HG03280 (cell line): ENCODE results near the gene SSTR5.
"Not testable (repeated sequence)": the region's sequence is repeated elsewhere in the genome, so short reads cannot be mapped to it uniquely, and the experiment has no call there.

Source experiments
- ATAC-seq: cut with Tn5 transposase; IDR thresholded peaks from one replicate; pipeline ENCODE4 v1.9.1; 2021; ENCODE audit warnings: mild to moderate bottlenecking, moderate library complexity; ENCODE audit not compliant: unreplicated experiment

SSTR5 gene

DNA sequence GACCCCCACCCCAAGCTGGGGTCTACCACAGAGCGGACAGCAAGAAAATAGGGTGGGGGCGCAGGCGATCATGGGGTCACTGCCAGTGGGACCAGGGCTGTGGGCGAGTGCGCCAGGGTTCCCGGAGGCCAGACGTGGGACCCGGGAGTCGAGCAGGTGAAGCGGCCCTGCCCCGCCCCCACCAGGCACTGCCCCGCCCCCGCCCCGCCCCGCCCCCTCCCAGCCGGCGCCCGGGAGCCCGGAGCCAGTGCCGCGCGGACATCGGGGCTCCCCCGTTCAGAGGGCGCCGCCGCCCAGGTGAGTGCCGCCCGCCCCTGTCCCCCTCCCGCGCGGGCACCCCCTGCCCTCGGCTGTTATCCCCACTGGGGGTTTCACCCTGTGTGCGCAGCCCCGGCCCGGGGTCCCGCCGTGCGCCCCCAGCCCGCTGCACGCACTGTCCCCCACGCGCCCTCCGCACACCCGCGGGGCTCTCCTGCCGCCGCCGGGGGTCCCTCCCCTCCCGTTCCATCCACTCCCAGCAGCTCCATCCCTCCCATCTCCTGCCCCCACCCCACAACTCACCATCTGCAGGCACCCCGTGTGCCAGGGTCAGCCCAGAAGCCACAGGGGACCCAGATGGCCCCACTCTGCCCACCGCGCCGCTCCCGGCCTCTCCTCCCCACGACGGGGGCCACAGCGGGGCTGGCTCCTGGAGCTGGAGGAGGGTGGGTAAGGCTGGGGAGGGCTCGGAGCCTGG, at the start of gene SSTR5:
SSTR5 (plus strand) TSS at position 222 of the 736 bp plus-strand sequence. CDS start 6,122 bp downstream, outside the sequence.
- no peak for ATAC-seq

DNA sequence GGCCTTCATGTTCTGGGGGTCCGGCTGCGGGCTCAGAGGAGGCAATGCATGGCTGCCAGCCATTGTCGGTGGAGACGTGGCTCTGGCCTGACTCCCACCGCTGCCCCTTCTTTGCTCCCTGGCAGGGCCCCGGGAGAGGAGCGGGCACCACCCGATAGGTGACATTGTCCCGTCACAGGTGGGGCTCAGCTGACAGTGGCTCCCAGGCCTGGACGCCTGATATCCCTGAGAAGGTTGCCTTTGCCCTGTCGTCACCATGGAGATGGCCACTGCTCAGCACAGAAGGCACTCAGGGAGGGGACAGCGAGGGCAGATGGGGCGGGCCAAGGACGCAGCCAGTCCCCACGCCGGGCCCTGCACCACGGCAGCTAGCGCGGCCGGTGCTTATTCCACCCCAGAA, 48.4 kb upstream of the SSTR5 start:
- no peak for ATAC-seq

DNA sequence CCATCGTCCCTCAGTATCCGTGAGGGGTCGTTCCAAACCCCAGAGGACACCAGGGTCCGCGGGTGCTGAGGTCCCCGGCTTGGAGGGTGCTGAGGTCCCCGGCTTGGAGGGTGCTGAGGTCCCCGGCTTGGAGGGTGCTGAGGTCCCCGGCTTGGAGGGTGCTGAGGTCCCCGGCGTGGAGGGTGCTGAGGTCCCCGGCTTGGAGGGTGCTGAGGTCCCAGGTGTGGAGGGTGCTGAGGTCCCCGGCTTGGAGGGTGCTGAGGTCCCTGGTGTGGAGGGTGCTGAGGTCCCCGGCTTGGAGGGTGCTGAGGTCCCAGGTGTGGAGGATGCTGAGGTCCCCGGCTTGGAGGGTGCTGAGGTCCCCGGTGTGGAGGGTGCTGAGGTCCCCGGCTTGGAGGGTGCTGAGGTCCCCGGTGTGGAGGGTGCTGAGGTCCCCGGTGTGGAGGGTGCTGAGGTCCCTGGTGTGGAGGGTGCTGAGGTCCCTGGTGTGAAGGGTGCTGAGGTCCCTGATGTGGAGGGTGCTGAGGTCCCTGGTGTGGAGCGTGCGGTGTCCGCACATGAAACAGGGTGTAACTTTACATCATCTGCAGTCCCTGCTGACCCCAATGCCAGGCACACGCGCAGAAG, 47.3 kb upstream of the SSTR5 start:
- not testable (repeated sequence) for ATAC-seq

DNA sequence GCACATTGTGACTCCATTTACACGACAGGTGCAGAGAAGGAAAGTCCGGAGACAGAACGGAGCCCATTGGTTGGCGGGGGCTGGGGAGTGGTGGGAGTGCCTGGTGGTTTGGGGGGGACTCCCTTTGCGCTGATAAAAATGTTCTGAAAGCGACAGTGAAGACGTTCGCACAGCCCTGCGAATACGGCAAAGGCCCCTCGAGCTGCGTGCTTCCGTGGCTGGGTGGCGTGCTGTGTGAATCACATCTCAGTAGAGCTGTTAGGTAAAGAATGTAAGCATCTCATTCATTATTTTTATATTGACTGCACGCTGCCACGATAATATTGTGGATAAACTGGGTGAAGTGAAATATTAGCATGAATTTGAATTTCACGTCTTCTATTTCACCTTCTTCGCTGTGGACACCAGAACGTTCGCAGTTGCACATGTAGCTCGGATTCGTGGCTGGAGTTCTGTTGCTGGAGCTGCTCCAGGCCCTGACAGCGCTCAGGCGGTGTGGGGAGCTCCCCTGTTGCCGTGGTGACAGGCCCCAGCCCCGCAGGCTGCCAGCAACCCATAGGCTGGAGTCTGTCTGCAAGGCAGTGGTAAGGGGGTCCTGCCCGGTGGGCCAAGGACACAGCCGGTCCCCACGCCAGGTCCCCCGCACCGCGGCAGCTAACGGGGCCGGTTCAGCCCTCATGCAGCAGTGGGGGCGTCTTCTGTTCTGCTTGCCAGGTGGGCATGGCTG, 46.3 kb upstream of the SSTR5 start:
- ATAC-seq = no peak

DNA sequence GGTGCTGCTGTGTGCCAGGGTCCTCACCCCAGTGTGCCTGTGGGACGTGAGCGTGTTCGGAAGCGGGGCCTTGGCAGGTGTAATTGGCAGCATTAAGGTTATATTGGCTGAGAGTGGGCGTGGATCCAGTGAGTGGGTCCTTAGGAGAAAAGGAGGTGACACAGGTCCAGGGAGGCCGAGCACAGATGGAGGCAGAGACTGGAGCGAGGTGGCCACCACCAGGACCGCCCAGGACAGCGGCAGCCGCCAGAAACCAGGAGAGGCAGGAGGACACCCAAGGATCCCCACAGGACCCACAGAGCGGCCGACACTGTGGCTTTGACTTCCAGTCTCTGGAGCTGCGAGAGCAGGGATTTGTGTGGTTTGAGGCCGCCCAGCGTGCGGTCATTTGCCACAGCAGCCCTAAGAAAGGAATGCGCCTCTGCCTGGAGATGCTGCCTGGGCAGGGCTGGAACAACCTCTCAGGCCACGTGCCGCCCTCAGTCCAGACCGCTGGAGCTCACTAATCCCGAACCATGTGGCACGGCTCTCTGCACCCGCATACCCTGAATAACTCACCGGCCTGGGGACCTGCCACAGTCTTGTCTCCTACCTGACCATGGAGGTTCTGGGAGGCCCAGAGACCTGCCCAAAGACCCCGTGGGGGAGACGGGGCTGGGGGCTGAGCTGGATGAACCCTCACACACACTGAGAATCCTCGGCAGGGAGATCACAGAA, 45.6 kb upstream of the SSTR5 start:
- ATAC-seq = no peak

DNA sequence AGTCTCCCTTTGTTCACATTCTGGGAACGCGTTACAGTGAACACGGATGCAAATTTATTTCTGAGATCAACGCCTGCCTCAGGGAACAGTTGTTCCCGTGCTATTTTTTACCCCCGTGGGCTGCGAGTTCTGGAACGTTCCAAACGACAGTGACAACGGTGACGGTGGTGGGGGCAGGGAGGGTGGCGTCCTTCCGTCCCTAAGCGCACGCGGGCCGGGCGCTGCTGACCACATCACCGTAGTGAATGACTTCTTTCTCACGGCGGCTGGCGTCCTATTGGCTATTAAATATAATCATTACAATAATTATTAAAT, 45.1 kb upstream of the SSTR5 start:
- ATAC-seq = no peak

DNA sequence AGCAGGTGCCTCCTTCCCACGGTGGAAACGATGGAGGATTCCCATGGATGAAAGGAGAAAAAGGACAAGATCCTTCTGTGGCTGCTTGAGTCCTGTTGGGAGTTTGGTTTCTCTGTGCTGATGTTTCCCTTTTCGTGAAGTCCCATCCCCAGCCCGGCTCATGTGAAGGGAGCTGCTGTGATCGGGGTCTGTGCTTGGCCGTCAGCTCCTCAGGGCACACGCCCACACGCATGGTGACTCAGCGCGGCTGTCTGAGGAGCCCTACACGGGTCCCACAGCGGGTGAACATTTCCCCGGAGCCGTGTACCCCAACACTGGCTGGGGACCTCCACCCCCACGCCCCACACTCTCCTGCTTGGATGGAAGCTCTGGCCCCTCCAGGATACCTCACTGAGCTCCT, 44.5 kb upstream of the SSTR5 start:
- ATAC-seq = no peak

DNA sequence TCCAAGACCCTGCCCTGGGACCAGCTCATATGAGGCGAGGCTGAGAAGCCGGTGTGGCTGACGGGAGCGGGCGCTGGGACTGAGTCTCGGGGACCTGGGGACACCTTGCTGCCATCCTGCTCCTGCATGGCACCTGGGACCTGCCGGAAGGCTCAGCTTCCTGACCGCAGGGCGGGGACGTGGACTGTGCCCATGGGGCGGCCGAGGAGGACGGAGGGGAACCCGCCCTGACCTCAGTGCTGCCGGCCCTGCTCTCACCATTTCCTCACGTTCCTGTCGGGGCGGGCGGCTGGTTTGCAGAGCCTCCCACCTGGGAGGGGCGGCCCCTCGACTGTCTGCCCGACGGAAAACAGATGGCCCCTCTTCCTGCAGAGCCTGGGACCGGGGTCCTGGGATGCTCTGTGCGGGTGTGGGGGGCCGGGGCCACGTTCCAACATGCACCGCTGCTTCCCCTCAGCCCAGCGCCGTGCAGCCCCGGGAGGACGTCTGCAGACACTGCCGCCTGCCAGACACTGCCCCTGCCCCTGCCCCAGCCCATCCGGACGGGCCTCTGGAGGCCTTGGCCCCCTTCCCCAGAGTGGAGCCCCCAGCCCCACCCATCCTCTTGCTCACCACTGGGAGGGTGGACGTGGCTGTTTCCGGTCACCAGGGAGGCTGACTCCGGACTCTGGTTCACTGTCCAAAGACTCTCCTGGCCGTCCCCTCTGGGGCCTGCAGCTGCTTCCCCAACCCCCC, 43.9 kb upstream of the SSTR5 start:
- no peak for ATAC-seq

DNA sequence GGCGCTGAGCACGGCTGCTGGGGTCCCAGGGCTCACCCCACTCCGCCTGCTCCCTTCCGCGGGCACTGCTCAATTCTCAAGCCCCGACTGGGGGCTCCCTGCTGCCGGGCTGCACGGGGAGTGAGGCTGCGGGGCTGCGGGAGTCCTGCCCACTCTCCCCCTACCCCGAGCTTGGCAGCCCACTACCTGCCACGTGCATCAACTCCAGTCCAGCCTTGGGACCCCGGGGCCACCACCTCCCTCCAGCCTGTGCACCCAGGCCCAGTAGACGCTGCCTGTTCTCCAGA, 43.3 kb upstream of the SSTR5 start:
- no peak for ATAC-seq

DNA sequence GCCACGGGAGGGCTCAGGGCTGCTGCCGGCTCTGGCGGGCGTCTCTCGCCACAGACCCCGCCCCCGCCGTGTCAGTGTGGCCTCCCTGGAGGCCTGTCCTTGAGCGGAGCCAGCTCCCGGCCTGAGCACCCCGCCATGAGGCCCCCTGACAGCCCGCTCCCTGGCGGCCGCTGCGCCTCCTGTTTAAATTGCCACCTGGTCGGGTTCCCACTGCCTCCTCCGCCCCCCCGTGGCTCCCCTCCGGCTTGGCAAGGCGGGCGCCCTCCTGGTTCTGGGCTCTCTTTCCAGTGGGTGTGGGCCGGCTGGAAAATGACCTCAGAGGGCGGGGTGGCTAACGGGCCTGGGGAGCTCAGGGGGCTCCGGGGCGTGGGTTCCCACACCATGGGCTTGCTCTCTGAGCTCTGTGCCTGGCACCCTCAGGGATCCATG, 42.1 kb upstream of the SSTR5 start:
- ATAC-seq = no peak

DNA sequence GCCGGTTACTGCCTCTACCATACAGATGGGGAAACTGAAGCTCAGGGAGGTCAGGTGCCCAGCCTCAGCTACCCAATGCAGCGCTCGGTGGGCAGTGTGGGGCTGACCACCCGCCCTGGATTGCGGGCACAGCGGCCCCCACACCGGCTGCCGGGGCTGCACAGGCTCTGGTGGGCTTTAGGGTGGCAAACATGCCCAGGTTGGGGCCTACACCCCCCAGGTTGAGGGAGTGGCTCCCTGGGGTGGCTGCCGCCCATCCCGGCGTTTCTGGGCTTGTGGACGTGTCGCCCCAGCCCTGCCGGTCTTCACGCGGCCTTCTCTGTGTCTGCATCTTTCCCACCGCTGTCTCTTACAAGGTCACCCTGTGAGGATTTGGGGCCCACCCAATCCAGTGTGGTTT, 40.9 kb upstream of the SSTR5 start:
- ATAC-seq = no peak

DNA sequence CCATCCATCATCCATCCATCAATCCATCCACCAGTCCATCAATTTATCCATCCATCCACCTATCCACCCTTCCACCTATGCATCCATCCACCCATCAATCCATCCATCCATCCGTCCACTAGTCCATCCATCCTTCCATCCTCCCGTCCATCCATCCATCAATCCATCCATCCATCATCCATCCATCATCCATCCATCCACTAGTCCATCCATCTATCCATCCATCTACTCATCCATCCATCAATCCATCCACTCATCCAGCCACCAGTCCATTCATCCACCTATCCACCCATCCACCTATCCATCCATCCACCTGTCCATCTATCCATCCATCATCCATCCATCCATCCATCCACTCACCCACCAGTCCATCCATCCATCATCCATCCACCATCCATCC, 39.9 kb upstream of the SSTR5 start:
- no peak for ATAC-seq

DNA sequence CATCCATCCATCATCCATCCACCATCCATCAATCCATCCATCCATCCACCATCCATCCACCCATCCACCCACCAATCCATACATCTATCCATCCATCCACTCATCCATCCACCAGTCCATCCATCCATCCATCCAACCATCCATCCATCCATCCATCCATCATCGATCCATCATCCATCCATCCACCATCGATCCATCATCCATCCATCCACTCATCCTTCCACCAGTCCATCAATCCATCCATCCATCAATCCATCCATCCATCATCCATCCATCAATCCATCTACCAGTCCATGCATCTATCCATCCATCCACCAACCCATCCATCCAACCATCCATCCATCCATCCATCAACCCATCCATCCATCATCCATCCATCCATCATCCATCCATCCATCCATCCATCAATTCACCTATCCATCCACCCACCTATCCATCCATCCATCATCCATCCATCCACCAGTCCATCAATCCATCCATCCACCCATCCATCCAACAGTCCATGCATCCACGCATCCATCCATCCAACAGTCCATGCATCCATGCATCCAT, 39.3 kb upstream of the SSTR5 start:
- ATAC-seq = no peak

DNA sequence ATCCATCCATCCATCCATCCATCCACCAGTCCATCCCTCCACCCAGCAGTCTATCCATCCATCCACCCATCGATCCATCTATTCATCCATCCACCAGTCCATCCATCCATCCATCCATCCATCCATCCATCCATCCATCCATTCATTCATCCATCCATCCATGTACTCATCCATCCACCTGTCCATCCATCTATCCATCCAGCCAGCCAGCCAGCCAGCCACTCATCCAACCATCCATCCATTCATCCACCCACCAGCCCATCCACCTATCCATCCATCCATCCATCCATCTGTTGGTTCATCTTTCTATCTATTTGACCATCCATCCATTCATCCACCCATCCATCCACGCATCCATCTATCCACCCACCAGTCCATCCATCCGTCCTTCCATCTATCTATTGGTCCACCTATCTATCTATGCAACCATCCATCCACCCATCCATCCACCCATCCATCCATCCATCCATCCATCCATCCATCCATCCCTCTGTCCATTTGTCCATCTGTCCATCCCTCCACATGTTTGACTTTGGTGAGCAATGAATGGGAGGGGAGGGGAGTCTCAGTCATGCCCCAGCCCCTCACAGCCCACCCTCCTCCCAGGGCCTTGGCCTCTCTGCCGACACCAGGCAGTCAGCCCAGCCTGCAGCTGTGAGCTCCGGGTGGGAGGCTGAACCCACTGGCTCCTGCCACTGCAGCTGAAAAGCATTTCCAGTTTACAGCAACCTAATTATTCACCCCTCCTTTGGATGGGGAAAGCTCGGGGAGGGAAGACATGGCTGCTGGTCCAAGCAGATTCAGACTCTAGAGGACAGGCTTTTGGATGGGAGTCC, 38.1 kb upstream of the SSTR5 start:
- ATAC-seq = no peak

DNA sequence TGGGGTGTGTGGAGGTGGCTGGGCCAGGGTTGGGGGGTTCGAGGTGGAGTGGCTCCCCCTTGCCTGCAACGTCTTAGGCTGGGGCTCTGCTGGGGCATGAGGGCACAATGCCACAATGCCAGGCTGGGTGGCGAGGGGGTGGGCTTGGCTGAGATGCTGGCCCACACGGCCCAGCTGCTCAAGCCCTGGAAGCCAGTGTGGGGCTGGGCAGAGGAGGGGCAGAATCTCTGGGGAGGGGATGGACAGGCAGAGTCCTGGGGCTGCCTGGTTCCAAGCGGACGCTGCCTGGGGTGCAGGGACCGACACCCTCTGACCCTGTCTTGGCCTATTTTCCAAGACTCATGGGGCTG, 37.5 kb upstream of the SSTR5 start:
- ATAC-seq = no peak

DNA sequence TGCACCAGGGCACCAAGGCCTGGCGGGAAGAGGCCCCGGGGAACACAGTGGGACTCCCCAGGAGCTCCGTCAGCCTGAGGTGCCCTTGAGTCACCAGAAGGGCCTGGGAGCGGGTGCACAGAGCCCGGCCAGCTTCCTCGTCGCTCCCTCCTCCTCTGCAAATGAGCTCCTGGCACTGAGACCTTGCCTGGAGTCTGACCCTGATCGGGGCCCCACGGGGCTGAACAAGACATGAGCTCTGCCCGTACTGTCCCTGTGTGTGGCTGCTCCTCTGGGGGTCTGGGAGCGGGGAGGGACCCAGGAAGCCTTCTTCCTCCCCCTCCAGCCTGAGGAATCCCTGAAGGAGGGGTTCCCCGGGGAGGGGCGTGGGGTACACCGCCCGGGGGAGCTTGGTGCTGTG, 36.4 kb upstream of the SSTR5 start:
- ATAC-seq = no peak

DNA sequence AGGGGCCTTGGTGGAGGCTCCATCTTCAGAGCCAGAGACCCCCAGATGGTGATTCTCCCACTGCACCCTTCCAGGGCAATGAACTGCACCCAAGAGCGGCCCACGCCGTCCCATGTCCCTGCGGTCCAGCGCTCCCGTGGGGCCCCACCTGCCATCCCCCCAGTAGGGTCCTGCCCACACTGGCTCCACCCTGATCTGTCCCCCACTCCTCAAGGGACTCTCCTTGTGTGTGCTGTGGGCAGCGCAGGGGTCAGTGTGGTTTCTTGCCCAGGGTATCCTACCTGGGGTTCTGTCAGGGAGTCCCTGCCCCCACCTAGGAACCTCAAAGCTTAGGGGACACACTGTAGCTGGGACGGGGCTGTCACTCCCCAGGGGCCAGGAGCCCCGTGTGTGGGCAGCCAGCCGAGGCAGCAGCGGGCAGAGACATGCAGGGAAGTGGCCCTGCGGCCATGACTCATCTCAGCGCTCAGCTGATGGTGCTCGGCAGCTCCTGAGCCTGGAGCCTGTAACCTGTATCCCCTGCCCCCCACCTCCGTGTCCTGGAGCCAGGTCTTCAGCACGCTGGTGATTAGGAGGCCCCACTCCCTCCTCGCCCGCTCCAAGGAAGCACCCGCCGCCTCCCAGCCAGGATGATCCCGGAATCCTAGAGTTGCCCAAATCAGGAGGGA, 35.7 kb upstream of the SSTR5 start:
- ATAC-seq = no peak

DNA sequence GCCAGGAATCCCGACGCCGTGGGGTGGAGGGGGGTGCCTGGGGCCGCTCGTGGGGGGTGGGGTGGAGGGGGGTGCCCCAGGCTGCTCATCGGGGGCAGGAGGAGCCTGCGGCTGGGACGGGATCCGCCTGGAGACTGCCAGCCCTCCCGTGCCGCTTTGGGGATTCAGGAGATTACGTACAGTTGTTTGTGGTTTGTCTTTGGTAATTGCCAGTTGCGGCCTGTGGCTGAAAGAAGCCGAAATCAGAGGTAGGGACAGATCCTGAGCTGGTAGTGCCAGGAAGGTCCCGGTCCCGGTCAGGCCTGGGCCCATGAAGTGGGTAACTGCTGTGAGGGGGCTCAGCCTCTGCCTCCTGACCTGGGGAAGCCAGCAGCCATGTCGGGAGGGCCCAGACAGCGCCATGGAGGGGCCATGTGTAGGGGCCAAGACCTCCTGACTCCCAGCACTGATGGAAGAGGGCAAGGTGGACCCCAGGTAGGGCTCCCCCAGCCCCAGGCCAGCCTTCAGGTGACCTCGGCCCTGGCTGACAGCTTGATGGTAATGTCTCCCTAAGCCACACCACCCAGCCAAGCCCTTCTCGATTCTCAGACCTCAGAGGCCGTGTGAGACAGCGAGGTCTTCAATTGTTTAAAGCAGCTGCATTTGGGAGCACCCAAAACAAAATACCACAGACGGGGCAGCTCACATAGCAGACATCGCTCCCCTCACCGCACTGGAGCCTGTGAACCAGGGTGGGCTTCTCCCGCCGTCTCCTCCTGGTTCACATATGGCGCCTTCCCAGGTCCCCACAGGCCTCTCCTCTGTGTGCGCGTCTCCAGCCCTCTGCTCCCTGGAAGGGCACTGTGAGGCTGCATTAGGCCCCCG, 34.9 kb upstream of the SSTR5 start:
- no peak for ATAC-seq

DNA sequence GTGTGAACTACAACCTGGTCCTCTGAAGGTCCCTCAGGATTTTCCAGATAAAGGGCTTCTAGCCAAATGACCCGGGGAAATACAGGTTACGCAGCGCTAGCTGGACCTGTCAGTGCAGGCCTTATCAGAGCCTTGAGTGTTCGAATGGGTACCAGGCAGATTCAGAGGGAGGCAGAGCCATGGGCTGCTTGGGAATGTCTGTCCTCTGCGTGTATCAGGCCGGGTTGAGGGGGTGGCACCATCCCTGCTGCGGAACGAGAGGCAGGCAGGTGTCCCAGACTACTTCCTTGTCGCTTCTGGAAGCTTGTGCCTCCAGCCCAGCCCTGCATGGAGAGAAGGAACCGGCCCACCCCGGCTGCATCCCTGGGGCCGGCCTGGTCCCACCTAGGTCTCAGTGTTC, 33.6 kb upstream of the SSTR5 start:
- no peak for ATAC-seq
